Transverse colon (tissue), 4 donors: Measurements from ENCODE around the gene KMT5B. TPM values are rescaled to one million over a fixed set of nuclear protein-coding genes. Genes with fewer than 3 reads are reported as not detected.

ENCODE experiments used
- DNase-seq: peaks from one replicate; pipeline ENCODE4 v3.0.0-alpha.2; 2019
- H3K27ac ChIP-seq, 4 donors: fragments of 200-600 bp; sonication (generic); 2 replicates each; pipeline ENCODE4 v1.5.1; 2016 to 2018; ENCODE audit warnings: inconsistent platforms in 4 of 4
- H3K27me3 ChIP-seq: fragments of 200-600 bp; sonication (generic); 2 replicates; pipeline ENCODE4 v1.5.1; 2017; ENCODE audit warnings: inconsistent platforms
- H3K36me3 ChIP-seq, 4 donors: fragments of 200-600 bp; sonication (generic); 2 replicates each; pipeline ENCODE4 v1.5.1; 2017 to 2019; ENCODE audit warnings: inconsistent platforms in 4 of 4
- H3K4me1 ChIP-seq, 4 donors: fragments of 200-600 bp; sonication (generic); 2 replicates each; pipeline ENCODE4 v1.5.1; 2017 to 2020; ENCODE audit warnings: inconsistent platforms in 4 of 4
- H3K4me3 ChIP-seq, 4 donors: fragments of 200-600 bp; sonication (generic); 1 replicate in 1 of 4; 2 replicates in 3 of 4; pipeline versions ENCODE4 v1.5.1 to v1.6.1; 2017 to 2019; ENCODE audit warnings: inconsistent platforms in 4 of 4
- H3K9me3 ChIP-seq, 2 donors: fragments of 200-600 bp; sonication (generic); 2 replicates each; pipeline ENCODE4 v1.5.1; 2017 to 2019; ENCODE audit warnings: inconsistent platforms in 2 of 2
- EP300 ChIP-seq: sonication (generic); formaldehyde crosslinking; IDR thresholded peaks from one replicate; pipeline ENCODE4 v1.6.1; 2017; ENCODE audit warnings: antibody characterized with exemption, low read depth
- POLR2A ChIP-seq: fragments of 450-650 bp; IDR thresholded peaks from one replicate; pipeline ENCODE4 v1.6.1; 2016; ENCODE audit warnings: antibody characterized with exemption, mild to moderate bottlenecking, moderate library complexity
- POLR2AphosphoS5 ChIP-seq, 3 donors: sonication (generic); formaldehyde crosslinking; IDR thresholded peaks; one replicate each; pipeline ENCODE4 v1.6.1; 2016; ENCODE audit warnings: antibody characterized with exemption in 3 of 3
- WGBS, 2 donors: methylation state at CpG; one replicate each; pipeline ENCODE4 v1.1.5; 2018; ENCODE audit warnings: low coverage in 1 of 2; 5-methylcytosine and 5-hydroxymethylcytosine counted together
- in situ Hi-C, 4 donors: fragments of 200-750 bp; cut with MboI; loops; one replicate each; pipeline versions ENCODE4 v1.15.0 to v1.15.1; 2017; ENCODE audit warnings: low sequenced_read_pairs in 3 of 4, low pct_ligation_motif_present in 1 of 4, low pct_unique_long_range_greater_than_20kb in 1 of 4
- intact Hi-C: fragments of 100-400 bp; cut with DNase I; formaldehyde crosslinking; loops from one replicate; pipeline ENCODE4 v1.15.1; 2023; ENCODE audit warnings: low total_unique reads
- total RNA-seq, 4 donors: library from RNA; depleted of rRNA; stranded (reverse); fragments of >200 nt; gene quantifications; one replicate each; pipeline ENCODE4 v1.1.0, GENCODE V29; 2016
- TF ChIP-seq, protein P1 (sequence below), 5 experiments: fragments of 200-600 bp in 3 of 5; fragments of 450-650 bp in 2 of 5; sonication (generic) in 3 of 5; IDR thresholded peaks; 1 replicate in 2 of 5; 2 replicates in 3 of 5; pipeline ENCODE4 v1.5.1; 2016 to 2017; ENCODE audit warnings: antibody characterized with exemption in 5 of 5, inconsistent platforms in 3 of 5, mild to moderate bottlenecking in 2 of 5, moderate library complexity in 1 of 5

Gene KMT5B
- total RNA-seq, 4 donors from 2014 or later = 33.4 to 71.4 (median 63.8) TPM

DNA sequence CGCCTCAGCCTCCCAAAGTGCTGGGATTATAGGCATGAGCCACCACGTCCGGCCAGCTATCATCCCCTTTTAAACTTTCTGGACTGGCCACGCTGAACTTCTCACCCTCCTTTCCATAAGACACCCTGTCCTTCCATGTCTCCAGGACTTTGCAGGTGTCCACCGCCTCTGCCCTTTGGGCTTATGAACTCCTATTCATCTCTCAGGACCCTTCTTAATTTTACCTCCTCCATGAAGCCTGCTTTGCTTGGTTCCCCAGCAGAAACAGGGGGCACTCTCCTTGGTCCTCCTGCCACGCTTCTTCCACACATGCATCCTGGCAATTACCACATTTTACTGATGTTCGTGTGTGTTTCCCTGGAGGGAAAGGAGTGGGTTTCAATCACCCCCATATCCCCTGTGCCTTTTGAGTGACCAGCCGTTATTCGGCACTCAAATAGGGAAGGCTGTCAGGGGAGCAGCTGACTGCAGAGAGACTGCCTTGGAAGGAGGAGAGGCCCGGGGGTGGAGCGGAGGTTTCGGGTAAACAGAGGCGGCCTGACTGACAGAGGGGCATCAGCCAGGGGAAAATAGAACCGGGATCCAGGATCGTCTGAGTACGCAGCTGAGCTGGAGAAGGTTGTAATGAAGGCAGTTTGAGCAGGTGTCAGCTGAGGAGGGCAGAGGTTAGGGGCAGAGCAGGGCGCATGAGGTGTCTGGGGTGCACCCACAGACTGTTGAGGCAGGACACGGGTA, 64.9 kb downstream of the KMT5B start:
- TF ChIP-seq POLR2A = no peak
- DNase-seq = no peak
- WGBS, 2 donors = 76% methylated on average over 8 to 18 of the region's 18 CpGs
- no peaks in the 10 kb centered on the region for H3K9me3 ChIP-seq
- no peaks in the 10 kb centered on the region for H3K27me3 ChIP-seq
- in situ Hi-C loops (no loop called here), intact Hi-C loops (no loop called here)
- peak overlapping the region in 3 of 4 donors; percentile 6 to 92 (median 17) for H3K27ac ChIP-seq
- H3K4me3 ChIP-seq = no peak overlapping the region
- H3K36me3 ChIP-seq = no peaks in the 10 kb centered on the region
- H3K4me1 ChIP-seq = peaks cover 16 to 46% (median 23%) of the 10 kb centered on the region in 4 donors

DNA sequence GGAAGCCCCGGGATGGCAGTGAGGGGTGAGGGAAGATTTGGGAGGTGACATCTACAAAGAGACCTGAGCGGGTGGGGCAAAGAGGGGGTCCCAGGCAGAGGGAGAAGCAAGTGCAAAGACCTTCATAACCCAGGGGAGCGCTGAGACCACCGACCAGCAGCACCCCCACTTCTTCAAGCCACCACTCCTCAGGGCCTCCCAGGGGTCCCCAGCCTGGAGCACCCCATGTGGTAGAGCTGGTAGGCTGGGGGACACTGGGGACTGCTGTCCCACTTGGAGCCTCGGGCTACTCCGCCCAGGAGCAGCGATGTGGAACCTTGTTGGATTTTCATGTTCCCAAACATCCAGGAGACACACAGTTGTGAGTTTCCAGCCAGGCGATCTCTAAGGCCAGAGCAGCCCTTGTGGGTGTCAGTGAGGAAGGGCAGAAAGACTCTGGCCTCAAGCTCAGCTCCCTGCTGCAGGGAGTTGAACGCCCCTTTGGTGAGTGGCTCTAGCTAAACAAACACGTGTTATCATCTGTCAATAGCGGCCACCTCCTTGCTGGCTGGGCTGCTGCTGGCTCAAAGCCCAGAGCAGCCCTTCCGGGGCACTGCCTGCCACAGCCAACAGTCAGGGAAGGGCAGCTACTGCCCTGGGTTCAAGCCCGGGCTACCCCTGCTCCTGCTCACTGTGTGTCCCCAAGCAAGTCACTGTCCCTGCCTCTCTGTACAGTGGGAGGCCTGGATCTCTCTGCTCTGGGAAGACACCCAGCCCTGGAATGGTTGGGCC, 66.2 kb downstream of the KMT5B start:
- in situ Hi-C loops = no loop called here
- Histone ChIP-seq H3K4me3 (no peak overlapping the region), H3K36me3 (no peaks in the 10 kb centered on the region), H3K4me1 (peaks cover 16 to 46% (median 23%) of the 10 kb centered on the region in 4 donors), H3K27me3 (no peaks in the 10 kb centered on the region), H3K9me3 (no peaks in the 10 kb centered on the region), H3K27ac (peak overlapping the region; percentile 86 to 92 (median 89))
- intact Hi-C loops = no loop called here
- WGBS, 2 donors = 39% methylated on average over 13 of the region's 13 CpGs; no CpG with 5 or more reads in 1 of the 2 donors
- TF ChIP-seq, protein P1, sequence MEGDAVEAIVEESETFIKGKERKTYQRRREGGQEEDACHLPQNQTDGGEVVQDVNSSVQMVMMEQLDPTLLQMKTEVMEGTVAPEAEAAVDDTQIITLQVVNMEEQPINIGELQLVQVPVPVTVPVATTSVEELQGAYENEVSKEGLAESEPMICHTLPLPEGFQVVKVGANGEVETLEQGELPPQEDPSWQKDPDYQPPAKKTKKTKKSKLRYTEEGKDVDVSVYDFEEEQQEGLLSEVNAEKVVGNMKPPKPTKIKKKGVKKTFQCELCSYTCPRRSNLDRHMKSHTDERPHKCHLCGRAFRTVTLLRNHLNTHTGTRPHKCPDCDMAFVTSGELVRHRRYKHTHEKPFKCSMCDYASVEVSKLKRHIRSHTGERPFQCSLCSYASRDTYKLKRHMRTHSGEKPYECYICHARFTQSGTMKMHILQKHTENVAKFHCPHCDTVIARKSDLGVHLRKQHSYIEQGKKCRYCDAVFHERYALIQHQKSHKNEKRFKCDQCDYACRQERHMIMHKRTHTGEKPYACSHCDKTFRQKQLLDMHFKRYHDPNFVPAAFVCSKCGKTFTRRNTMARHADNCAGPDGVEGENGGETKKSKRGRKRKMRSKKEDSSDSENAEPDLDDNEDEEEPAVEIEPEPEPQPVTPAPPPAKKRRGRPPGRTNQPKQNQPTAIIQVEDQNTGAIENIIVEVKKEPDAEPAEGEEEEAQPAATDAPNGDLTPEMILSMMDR (IDR thresholded peaks at IDR 0.05) = no peak
- TF ChIP-seq EP300 (no peak), POLR2A (peak; percentile 91), POLR2AphosphoS5 (IDR thresholded peaks at IDR 0.05) (peak; percentile 70 to 95 (median 88))
- DNase-seq = peak; percentile 84

DNA sequence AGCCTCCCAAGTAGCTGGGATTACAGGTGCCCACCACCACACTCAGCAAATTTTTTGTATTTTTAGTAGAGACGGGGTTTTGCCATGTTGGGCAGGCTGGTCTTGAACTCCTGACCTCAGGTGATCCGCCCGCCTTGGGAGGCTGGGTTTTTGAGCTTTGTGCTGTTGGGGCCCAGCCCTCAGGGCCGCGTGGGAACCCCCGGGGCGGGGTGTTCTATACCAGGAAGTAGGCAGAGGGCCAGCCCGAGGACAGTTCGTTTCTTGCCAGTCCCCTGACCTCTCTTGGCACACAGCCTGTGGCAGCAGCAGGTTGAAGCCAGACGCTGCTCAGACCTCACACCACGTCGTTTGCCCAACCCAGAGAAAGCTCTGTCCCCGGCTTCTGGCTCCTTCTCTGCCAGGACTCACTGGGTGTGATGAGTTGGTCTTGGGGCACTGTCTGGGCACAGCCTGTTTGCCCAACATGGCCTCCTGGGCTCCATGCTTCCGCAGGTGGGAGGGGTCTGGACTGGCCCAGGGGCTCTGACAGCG, 67.0 kb downstream of the KMT5B start:
- TF ChIP-seq, protein P1 (IDR thresholded peaks at IDR 0.05) = no peak
- peak; percentile 33 to 94 (median 89) for TF ChIP-seq POLR2AphosphoS5 (IDR thresholded peaks at IDR 0.05)
- TF ChIP-seq POLR2A = peak; percentile 85
- TF ChIP-seq EP300 = peak; percentile 96
- Histone ChIP-seq H3K27me3 (no peaks in the 10 kb centered on the region), H3K9me3 (no peaks in the 10 kb centered on the region), H3K4me1 (peaks cover 16 to 46% (median 23%) of the 10 kb centered on the region in 4 donors), H3K27ac (peak overlapping the region; percentile 86 to 92 (median 89)), H3K4me3 (no peak overlapping the region), H3K36me3 (no peaks in the 10 kb centered on the region)
- 41 to 92% methylated on average over 2 to 12 of the region's 15 CpGs for WGBS, 2 donors
- intact Hi-C loops (no loop called here), in situ Hi-C loops (no loop called here)
- DNase-seq = peak; percentile 96

DNA sequence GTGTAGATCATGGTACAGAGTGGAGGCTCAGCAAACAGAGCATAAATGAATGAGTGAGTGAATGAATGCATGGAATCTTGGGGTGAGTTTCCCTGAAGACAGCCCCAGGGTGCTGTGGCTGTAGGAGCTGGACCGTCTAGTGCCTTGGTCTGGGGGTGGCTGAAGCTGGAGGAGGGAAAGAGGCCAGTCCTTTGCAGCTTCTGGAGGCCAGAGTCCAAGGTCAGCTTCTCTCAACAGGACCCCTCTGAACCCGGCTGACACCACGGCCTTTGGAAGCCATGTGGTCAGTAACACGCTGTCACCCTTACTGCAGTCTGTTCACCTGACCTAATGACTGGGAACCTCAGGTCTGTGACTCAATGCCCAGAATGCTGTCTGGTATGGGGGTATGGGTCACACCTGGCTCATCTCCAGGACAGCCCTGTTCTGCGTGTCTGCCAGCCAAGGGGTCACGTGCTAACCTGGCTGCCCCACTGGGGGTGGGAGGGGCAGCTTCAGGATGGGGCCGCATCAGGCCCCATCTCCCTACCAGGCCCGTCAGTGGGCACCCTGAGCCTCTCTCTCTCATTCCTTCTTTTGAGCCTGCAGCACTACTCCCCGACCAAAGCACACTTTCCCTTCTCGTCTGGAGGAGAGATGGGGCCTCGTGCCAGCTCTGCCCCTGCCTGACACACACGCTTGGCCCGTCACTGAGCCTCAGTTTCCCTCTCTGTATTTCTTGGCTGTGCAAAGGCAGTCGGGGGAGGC, 67.8 kb downstream of the KMT5B start:
- 75% methylated on average over 14 of the region's 14 CpGs; no CpG with 5 or more reads in 1 of the 2 donors for WGBS, 2 donors
- Histone ChIP-seq H3K9me3 (no peaks in the 10 kb centered on the region), H3K36me3 (no peaks in the 10 kb centered on the region), H3K27ac (peak overlapping the region in 3 of 4 donors; percentile 86 to 92 (median 89)), H3K27me3 (no peaks in the 10 kb centered on the region), H3K4me3 (no peak overlapping the region), H3K4me1 (peaks cover 16 to 45% (median 23%) of the 10 kb centered on the region in 4 donors)
- in situ Hi-C loops (no loop called here), intact Hi-C loops (no loop called here)
- no peak for DNase-seq
- no peak for TF ChIP-seq EP300
- TF ChIP-seq POLR2AphosphoS5 (IDR thresholded peaks at IDR 0.05) = no peak
- TF ChIP-seq, protein P1 (IDR thresholded peaks at IDR 0.05) = no peak
- no peak for TF ChIP-seq POLR2A
